ENCODE results near the gene ALAS1. TPM values are rescaled to one million over a fixed set of nuclear protein-coding genes. Genes with fewer than 3 reads are reported as not detected.
A peak's percentile ranks its signal among the peaks of the same experiment; 100 is the strongest.

ALAS1 gene
- total RNA-seq, 1 donor from 2014 or later: 41.5 TPM

GRCh38 chr3:52218937-52219650 is 21.1 kb downstream of the ALAS1 start:
- intact Hi-C loops (cut with DNase I): loop anchor here (5.0 kb wide), 1 partner anchor 53 kb away; no protein-coding TSS in a partner anchor
- H3K4me1 ChIP-seq: peaks cover 46% of the 10 kb centered on the region
- H3K36me3 ChIP-seq: peaks cover 0 to 12% of the 10 kb centered on the region in 2 donors
- TF ChIP-seq POLR2AphosphoS5 (IDR thresholded peaks at IDR 0.05; ENCODE audit: insufficient read depth in 1 of 2, low read depth in 1 of 2): no peak
- no peak for TF ChIP-seq POLR2A (IDR thresholded peaks at IDR 0.05)
- no peak for TF ChIP-seq CTCF (IDR thresholded peaks at IDR 0.05)
- no peak overlapping the region for H3K4me3 ChIP-seq
- H3K27me3 ChIP-seq: no peaks in the 10 kb centered on the region
- H3K27ac ChIP-seq: no peak overlapping the region
- DNase-seq (ENCODE audit: extremely low spot score in 2 of 2): no peak
- no peaks in the 10 kb centered on the region for H3K9me3 ChIP-seq

DNA sequence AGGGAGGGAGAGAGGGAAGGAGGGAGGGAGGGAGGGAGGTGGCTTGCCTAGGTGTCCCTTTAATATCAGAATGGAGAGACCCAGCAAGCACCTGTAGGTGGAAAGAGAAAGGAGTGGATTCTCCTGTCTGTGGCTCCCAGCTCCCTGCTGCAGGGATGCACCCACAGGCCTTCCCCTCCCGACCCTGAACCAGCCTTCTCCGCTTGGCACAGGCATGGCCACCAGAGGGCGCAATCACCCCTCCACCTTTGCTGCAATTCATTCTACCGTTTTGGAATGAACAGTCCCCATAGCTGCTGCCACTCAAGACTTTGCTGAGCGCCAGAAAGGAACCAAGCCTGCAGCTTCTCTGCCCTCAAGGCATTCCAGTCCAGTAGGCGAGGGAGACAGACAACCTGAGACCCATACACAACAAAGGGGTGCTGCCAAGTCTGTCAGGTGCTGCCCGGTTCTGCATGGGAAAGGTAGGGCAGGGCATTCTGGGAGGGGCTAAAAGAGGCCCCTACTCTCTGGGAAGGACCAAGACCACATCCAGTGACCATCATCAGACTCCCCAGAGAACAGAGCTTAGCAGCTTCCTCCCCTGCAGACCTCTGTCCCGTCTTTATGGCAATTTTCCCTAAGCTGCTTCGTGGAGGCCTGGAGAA is 22.5 kb downstream of the ALAS1 start:
- peak in 1 of 2 donors; percentile 27 for TF ChIP-seq POLR2AphosphoS5 (IDR thresholded peaks at IDR 0.05; ENCODE audit: insufficient read depth in 1 of 2, low read depth in 1 of 2)
- peak; percentile 67 to 91 (median 72) for TF ChIP-seq CTCF (IDR thresholded peaks at IDR 0.05)
- no peak for TF ChIP-seq POLR2A (IDR thresholded peaks at IDR 0.05)
- Histone ChIP-seq H3K27me3 (no peaks in the 10 kb centered on the region), H3K4me1 (peaks cover 46% of the 10 kb centered on the region), H3K27ac (no peak overlapping the region), H3K36me3 (peaks cover 0 to under 1% of the 10 kb centered on the region in 2 donors), H3K4me3 (no peak overlapping the region), H3K9me3 (no peaks in the 10 kb centered on the region)
- intact Hi-C loops (cut with DNase I): loop anchor here (5.0 kb wide), 1 partner anchor 117 kb away; no protein-coding TSS in a partner anchor
- no peak for DNase-seq (ENCODE audit: extremely low spot score in 2 of 2)

- DNase-seq (ENCODE audit: extremely low spot score in 2 of 2): no peak
- H3K27me3 ChIP-seq: no peaks in the 10 kb centered on the region
- H3K36me3 ChIP-seq: no peaks in the 10 kb centered on the region
- H3K27ac ChIP-seq: no peak overlapping the region
- TF ChIP-seq POLR2AphosphoS5 (IDR thresholded peaks at IDR 0.05; ENCODE audit: insufficient read depth in 1 of 2, low read depth in 1 of 2) (no peak), POLR2A (IDR thresholded peaks at IDR 0.05) (no peak), CTCF (IDR thresholded peaks at IDR 0.05) (no peak)
- peaks cover 45% of the 10 kb centered on the region for H3K4me1 ChIP-seq
- H3K9me3 ChIP-seq: no peaks in the 10 kb centered on the region
- intact Hi-C loops (cut with DNase I): loop anchor here (5.0 kb wide), 1 partner anchor 116 kb away; no protein-coding TSS in a partner anchor
- no peak overlapping the region for H3K4me3 ChIP-seq
Observed at GRCh38 chr3:52221141-52221562, 23.2 kb downstream of the ALAS1 start.

DNA sequence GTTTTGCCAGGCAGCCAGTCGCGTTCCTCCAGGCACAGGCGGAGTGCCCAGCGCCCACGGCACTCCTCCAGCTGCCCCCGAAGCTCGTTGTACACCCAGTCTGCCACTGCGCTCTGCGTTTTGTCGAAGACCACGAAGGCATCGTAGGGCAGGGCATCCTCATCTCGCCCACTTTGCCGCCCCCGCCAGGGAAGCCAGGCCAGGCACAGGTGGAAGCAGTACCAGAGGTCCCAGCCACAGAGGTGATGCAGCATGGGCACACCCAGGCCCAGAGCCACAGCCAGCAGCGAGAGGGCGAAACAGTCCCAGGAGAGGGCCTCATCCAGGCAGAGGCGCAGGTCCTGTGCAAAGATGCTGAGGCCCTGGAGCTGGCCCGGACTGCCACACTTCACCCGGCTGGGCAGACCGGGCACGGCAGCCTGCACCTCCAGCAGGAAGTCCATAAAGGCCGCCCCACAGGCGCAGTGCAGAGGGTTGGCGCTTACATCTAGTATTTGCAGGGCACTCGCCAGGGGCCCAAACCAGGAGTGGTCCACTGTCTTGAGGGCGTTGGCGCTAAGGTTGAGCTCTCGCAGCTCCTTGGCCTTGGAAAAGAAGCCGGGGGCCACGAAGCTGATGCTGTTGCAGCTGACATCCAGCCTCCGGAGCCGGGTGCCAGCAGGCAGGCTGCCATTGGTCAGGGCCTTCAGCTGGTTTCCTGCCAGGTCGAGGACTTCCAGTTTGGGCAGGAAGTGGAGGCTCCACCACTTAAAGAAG is 23.8 kb downstream of the ALAS1 start:
- intact Hi-C loops (cut with DNase I): loop anchor here (5.0 kb wide), 1 partner anchor 116 kb away; no protein-coding TSS in a partner anchor
- Histone ChIP-seq H3K9me3 (no peaks in the 10 kb centered on the region), H3K27me3 (no peaks in the 10 kb centered on the region), H3K36me3 (no peaks in the 10 kb centered on the region), H3K4me1 (peaks cover 39% of the 10 kb centered on the region), H3K27ac (no peak overlapping the region), H3K4me3 (no peak overlapping the region)
- no peak for TF ChIP-seq POLR2A (IDR thresholded peaks at IDR 0.05)
- no peak for TF ChIP-seq CTCF (IDR thresholded peaks at IDR 0.05)
- TF ChIP-seq POLR2AphosphoS5 (IDR thresholded peaks at IDR 0.05; ENCODE audit: insufficient read depth in 1 of 2, low read depth in 1 of 2): no peak
- no peak for DNase-seq (ENCODE audit: extremely low spot score in 2 of 2)
